SK-N-SH (cell line): ENCODE results near the gene LMTK2.

ENCODE experiments used
- CTCF ChIP-seq: fragments of 200-600 bp; sonication (generic); IDR thresholded peaks from 2 replicates; pipeline ENCODE4 v1.6.1; 2017; ENCODE audit warnings: antibody characterized with exemption, mild to moderate bottlenecking, moderate library complexity
- GABPA ChIP-seq: IDR thresholded peaks from 2 replicates; pipeline ENCODE4 v1.4.0; 2012; ENCODE audit warnings: low read depth, mild to moderate bottlenecking
- POLR2AphosphoS5 ChIP-seq: IDR thresholded peaks from 2 replicates; pipeline ENCODE4 v1.6.1; 2012; ENCODE audit warnings: low read depth, low read length
- TAF1 ChIP-seq: IDR thresholded peaks from 2 replicates; pipeline ENCODE4 v1.6.1; 2012; ENCODE audit warnings: low read depth, mild to moderate bottlenecking, low read length, moderate library complexity, borderline replicate concordance
- USF2 ChIP-seq: fragments of 150-350 bp; IDR thresholded peaks from 2 replicates; pipeline ENCODE4 v1.6.1; 2017; ENCODE audit warnings: antibody characterized with exemption, low read length, low read depth, borderline replicate concordance
- YY1 ChIP-seq: IDR thresholded peaks from 2 replicates; pipeline ENCODE4 v1.4.0; 2012; ENCODE audit warnings: low read depth, mild to moderate bottlenecking
- ZBTB33 ChIP-seq: IDR thresholded peaks from 2 replicates; pipeline ENCODE4 v1.4.0; 2012; ENCODE audit warnings: low read depth, borderline replicate concordance

GRCh38 chr7:98066934-98067507, 39.6 kb upstream of the LMTK2 start:
- TF ChIP-seq YY1 (no peak), GABPA (no peak), ZBTB33 (no peak), CTCF (no peak), TAF1 (no peak), USF2 (no peak), POLR2AphosphoS5 (no peak)
